GM21360 (cell line): Measurements from ENCODE around the gene PRSS27.
A peak's percentile ranks its signal among the peaks of the same experiment; 100 is the strongest.
"Not testable (repeated sequence)": the region's sequence is repeated elsewhere in the genome, so short reads cannot be mapped to it uniquely, and the experiment has no call there.

Experiments used
- ATAC-seq: cut with Tn5 transposase; IDR thresholded peaks from one replicate; pipeline ENCODE4 v1.9.1; 2021; ENCODE audit warnings: mild to moderate bottlenecking, moderate library complexity; ENCODE audit not compliant: unreplicated experiment

The PRSS27 gene

GRCh38 chr16:2698965-2699750, 20.9 kb downstream of the PRSS27 start:
- no peak for ATAC-seq

- ATAC-seq = no peak
These were observed 21.7 kb downstream of the PRSS27 start for GRCh38 chr16:2698103-2698870.

GRCh38 chr16:2697401-2697948, 22.5 kb downstream of the PRSS27 start:
- no peak for ATAC-seq

GRCh38 chr16:2696601-2697250, 23.3 kb downstream of the PRSS27 start:
- not testable (repeated sequence) for ATAC-seq

GRCh38 chr16:2692948-2693651, 26.9 kb downstream of the PRSS27 start:
- no peak for ATAC-seq

- ATAC-seq = no peak
These were observed 27.6 kb downstream of the PRSS27 start for GRCh38 chr16:2692251-2692947.

GRCh38 chr16:2691491-2692248, 28.4 kb downstream of the PRSS27 start:
- ATAC-seq = no peak

- no peak for ATAC-seq
These were observed 29.2 kb downstream of the PRSS27 start for GRCh38 chr16:2690852-2691251.

GRCh38 chr16:2689968-2690801, 29.8 kb downstream of the PRSS27 start:
- ATAC-seq = no peak

GRCh38 chr16:2689422-2689821, 30.6 kb downstream of the PRSS27 start:
- ATAC-seq = not testable (repeated sequence)

- ATAC-seq = no peak
These were observed 32.3 kb downstream of the PRSS27 start for GRCh38 chr16:2687531-2688308.

- no peak for ATAC-seq
These were observed 33.0 kb downstream of the PRSS27 start for GRCh38 chr16:2686912-2687507.

- not testable (repeated sequence) for ATAC-seq
These were observed 33.9 kb downstream of the PRSS27 start for GRCh38 chr16:2686075-2686474.

GRCh38 chr16:2683041-2683440, 37.0 kb downstream of the PRSS27 start:
- ATAC-seq = not testable (repeated sequence)

GRCh38 chr16:2682209-2683021, 37.6 kb downstream of the PRSS27 start, which contains the start of gene KCTD5:
Gene KCTD5, plus strand, starts transcription at chr16:2682523. Its CDS starts 26 bp downstream, at chr16:2682549.
- peak; percentile 59 for ATAC-seq

GRCh38 chr16:2680360-2680759, 39.7 kb downstream of the PRSS27 start:
- ATAC-seq = not testable (repeated sequence)
